IPS-18a (cell line): ENCODE results near the gene SAMD3.
"Not testable (repeated sequence)": the region's sequence is repeated elsewhere in the genome, so short reads cannot be mapped to it uniquely, and the experiment has no call there.

Experiments used
- H3K27ac ChIP-seq: one replicate; pipeline ENCODE4 v1.5.1; 2013; ENCODE audit warnings: low read length
- H3K27me3 ChIP-seq: one replicate; pipeline ENCODE4 v1.6.1; 2013; ENCODE audit warnings: mild to moderate bottlenecking, low read length; ENCODE audit not compliant: control insufficient read depth, insufficient read depth
- H3K36me3 ChIP-seq: one replicate; pipeline ENCODE4 v1.6.1; 2013; ENCODE audit warnings: low read depth, low read length; ENCODE audit not compliant: control insufficient read depth
- H3K4me1 ChIP-seq: one replicate; pipeline ENCODE4 v1.6.1; 2013; ENCODE audit warnings: low read depth, low read length; ENCODE audit not compliant: control insufficient read depth
- H3K4me3 ChIP-seq: one replicate; pipeline ENCODE4 v1.5.1; 2013; ENCODE audit warnings: low read length
- H3K9ac ChIP-seq: one replicate; pipeline ENCODE4 v1.6.1; 2013; ENCODE audit warnings: mild to moderate bottlenecking, low read length, moderate library complexity
- H3K9me3 ChIP-seq: one replicate; pipeline ENCODE4 v1.6.1; 2013; ENCODE audit warnings: low read depth, low read length; ENCODE audit not compliant: control insufficient read depth

The SAMD3 gene, protein sequence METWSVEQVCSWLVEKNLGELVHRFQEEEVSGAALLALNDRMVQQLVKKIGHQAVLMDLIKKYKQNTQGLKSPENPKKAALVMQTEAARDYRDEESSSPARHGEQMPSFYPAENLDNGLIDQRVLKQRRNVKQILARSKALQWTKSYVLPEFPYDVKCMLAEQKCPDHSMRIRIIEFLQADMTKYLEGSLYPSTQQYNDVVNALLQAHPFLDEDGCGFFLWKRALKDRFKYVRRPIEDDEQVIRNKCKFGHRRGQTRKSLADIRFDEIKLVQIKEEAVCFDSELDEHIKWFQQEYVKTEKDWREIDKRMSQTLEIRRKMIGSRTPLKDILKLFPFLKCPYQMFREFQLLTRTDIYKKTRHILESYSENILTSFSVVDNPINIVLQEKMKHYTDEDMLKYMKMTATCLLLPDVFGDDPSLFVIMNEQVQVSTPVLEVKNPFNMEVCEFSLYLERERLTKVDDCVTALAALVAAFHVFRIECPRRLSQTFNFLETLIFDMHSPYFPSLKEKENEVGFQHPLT

GRCh38 chr6:130222775-130223174 lies at the start of gene SAMD3:
Gene SAMD3, minus strand, starts transcription at chr6:130222951. Its CDS starts 7,678 bp downstream, at chr6:130215273.
- no peaks in the 10 kb centered on the region for H3K9me3 ChIP-seq
- no peak within 1 kb of the TSS for H3K27ac ChIP-seq
- no peak within 1 kb of the TSS for H3K9ac ChIP-seq
- no peak within 1 kb of the TSS for H3K4me3 ChIP-seq
- H3K36me3 ChIP-seq: no peaks in the 10 kb centered on the region
- no peaks in the 10 kb centered on the region for H3K4me1 ChIP-seq
- no peaks in the 10 kb centered on the region for H3K27me3 ChIP-seq

- H3K9ac ChIP-seq: no peak overlapping the region
- H3K9me3 ChIP-seq: peaks cover 13% of the 10 kb centered on the region
- no peaks in the 10 kb centered on the region for H3K4me1 ChIP-seq
- H3K27me3 ChIP-seq: no peaks in the 10 kb centered on the region
- no peak overlapping the region for H3K4me3 ChIP-seq
- H3K36me3 ChIP-seq: no peaks in the 10 kb centered on the region
- H3K27ac ChIP-seq: no peak overlapping the region
These were observed 47.4 kb upstream of the SAMD3 start for GRCh38 chr6:130269969-130270635.

- H3K4me1 ChIP-seq, H3K27me3 ChIP-seq, H3K9ac ChIP-seq, H3K9me3 ChIP-seq, H3K4me3 ChIP-seq, H3K27ac ChIP-seq, H3K36me3 ChIP-seq: not testable (repeated sequence)
These were observed 42.8 kb upstream of the SAMD3 start for GRCh38 chr6:130265553-130265952.

DNA sequence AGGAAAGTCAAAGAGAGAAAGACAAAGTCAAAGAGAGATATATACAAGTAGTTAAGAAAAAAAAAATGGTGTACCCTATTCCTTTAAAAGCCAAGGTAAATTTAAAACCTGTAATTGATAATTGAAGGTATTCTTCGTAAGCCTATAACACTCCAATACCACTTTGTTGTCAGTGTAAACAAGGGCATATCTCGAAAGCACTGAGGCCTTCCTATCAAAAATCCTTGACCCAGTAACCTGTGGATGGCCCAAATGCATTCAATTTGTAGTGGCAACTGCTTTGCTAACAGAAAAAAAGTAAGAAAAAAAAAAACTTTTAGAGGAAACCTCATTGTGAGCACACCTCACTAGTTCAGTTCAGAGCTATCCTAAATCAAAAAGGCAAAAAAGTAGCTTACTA lies 39.3 kb upstream of the SAMD3 start:
- Histone ChIP-seq H3K4me3 (no peak overlapping the region), H3K36me3 (no peaks in the 10 kb centered on the region), H3K27me3 (no peaks in the 10 kb centered on the region), H3K9me3 (peaks cover 3% of the 10 kb centered on the region), H3K4me1 (no peaks in the 10 kb centered on the region), H3K27ac (no peak overlapping the region), H3K9ac (no peak overlapping the region)

- H3K4me1 ChIP-seq, H3K4me3 ChIP-seq, H3K27ac ChIP-seq, H3K9ac ChIP-seq, H3K9me3 ChIP-seq, H3K36me3 ChIP-seq, H3K27me3 ChIP-seq: not testable (repeated sequence)
These were observed 38.8 kb upstream of the SAMD3 start for GRCh38 chr6:130261558-130261957.

DNA sequence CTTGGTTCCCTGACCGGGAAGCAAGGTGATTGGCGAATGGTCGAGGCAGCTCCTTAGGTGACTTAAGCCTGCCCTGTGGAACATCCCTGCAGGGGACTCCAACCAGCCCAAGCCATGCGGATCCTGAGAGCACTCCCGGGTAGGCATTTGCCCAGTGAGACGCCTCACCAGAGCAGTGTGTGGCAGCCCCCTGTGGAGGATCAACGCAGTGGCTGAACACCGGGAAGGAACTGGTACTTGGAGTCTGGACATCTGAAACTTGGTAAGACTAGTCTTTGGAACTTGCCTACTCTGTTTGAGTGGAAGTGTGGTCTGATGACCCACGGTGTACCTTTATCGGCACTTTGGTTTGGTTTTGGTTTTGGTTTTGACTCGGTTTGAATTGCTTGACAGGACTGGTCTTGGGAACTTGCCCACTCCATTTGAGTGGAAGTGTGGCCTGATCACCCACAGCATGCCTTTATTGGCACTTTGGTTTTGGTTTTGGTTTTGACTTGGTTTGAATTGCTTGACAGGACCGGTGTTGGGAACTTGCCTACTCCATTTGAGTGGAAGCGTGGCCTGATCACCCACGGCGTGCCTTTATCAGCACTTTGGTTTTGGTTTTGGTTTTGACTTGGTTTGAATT lies 38.0 kb upstream of the SAMD3 start:
- not testable (repeated sequence) for H3K27ac ChIP-seq, H3K4me3 ChIP-seq, H3K9ac ChIP-seq

DNA sequence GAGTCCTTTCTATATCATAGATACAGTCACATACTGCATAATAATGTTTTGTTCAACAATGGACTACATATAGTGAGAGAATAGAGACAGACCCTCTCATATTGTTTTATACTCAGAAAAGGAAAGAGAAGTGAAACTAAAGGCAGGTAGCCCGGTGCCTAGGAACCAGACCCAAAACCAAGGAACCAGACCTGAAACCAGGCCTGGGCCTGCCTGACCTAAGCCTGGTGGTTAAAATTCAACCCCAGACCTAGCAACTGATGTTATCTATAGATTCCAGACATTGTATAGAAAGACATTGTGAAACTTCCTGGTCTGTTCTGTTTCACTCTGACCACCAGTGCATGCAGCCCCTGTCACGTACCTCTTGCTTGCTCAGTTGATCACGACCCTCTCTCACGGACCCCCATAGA lies 37.3 kb upstream of the SAMD3 start:
- H3K27ac ChIP-seq, H3K9ac ChIP-seq, H3K36me3 ChIP-seq, H3K27me3 ChIP-seq, H3K9me3 ChIP-seq, H3K4me1 ChIP-seq, H3K4me3 ChIP-seq: not testable (repeated sequence)

More for the DNA sequence above, 38.0 kb upstream of the SAMD3 start:
- H3K4me1 ChIP-seq, H3K27me3 ChIP-seq, H3K36me3 ChIP-seq, H3K9me3 ChIP-seq: not testable (repeated sequence)

- no peaks in the 10 kb centered on the region for H3K4me1 ChIP-seq
- no peaks in the 10 kb centered on the region for H3K36me3 ChIP-seq
- H3K27ac ChIP-seq: no peak overlapping the region
- peaks cover 3% of the 10 kb centered on the region for H3K9me3 ChIP-seq
- H3K4me3 ChIP-seq: no peak overlapping the region
- no peaks in the 10 kb centered on the region for H3K27me3 ChIP-seq
- H3K9ac ChIP-seq: no peak overlapping the region
These were observed 36.8 kb upstream of the SAMD3 start for GRCh38 chr6:130259557-130259956.

- no peak overlapping the region for H3K4me3 ChIP-seq
These were observed 36.4 kb upstream of the SAMD3 start for GRCh38 chr6:130259140-130259539.

DNA sequence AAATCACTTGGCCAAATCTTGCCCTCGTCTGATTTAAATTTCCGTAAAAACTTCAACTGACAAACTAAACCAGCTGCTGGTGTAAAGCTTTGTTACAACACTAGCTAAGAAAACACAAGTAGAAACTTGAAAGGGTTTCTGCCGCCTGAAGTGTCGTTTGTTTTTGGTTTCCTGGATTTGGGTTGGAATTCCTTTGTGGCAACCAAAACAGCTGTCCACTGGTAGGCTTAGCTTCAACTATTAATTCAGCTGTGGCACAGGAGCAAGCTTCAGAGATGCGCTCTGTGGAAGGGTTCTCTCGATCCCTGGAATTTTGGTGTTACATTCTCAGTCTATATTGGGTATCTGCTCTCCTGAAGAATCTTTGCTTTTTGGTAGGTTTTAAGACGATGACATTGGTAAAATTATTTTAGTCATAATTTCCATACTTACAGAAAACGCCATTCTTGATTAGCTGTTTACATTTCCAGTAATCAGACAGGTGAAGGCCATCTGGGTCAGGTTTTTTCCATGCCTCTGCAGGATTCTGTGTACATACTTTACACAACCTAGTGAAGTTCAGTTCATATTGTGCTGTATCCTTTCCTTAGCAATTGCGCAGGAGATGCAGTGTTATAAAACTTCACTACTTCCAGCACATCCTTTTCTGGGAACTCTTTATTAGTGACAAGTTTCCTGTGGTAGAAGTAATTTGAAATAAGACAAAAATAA lies 29.9 kb upstream of the SAMD3 start:
- H3K9me3 ChIP-seq: no peaks in the 10 kb centered on the region
- H3K9ac ChIP-seq: no peak overlapping the region
- no peak overlapping the region for H3K4me3 ChIP-seq
- no peaks in the 10 kb centered on the region for H3K36me3 ChIP-seq
- peaks cover 5% of the 10 kb centered on the region for H3K4me1 ChIP-seq
- no peaks in the 10 kb centered on the region for H3K27me3 ChIP-seq
- no peak overlapping the region for H3K27ac ChIP-seq

More at GRCh38 chr6:130259140-130259539, 36.4 kb upstream of the SAMD3 start:
- peaks cover 3% of the 10 kb centered on the region for H3K9me3 ChIP-seq
- H3K4me1 ChIP-seq: no peaks in the 10 kb centered on the region
- H3K27ac ChIP-seq: no peak overlapping the region
- H3K27me3 ChIP-seq: no peaks in the 10 kb centered on the region
- no peaks in the 10 kb centered on the region for H3K36me3 ChIP-seq
- no peak overlapping the region for H3K9ac ChIP-seq

- no peak overlapping the region for H3K4me3 ChIP-seq
- H3K27me3 ChIP-seq: no peaks in the 10 kb centered on the region
- H3K4me1 ChIP-seq: no peaks in the 10 kb centered on the region
- H3K27ac ChIP-seq: no peak overlapping the region
- no peak overlapping the region for H3K9ac ChIP-seq
- H3K9me3 ChIP-seq: no peaks in the 10 kb centered on the region
- no peaks in the 10 kb centered on the region for H3K36me3 ChIP-seq
These were observed 22.5 kb upstream of the SAMD3 start for GRCh38 chr6:130245267-130245666.
